Adrenal gland (tissue), 12 donors: ENCODE data around the gene DGLUCY. TPM values are rescaled to one million over a fixed set of nuclear protein-coding genes. Genes with fewer than 3 reads are reported as not detected.

Source experiments
- DNase-seq, 7 donors: peaks; one replicate each; pipeline ENCODE4 v3.0.0-alpha.2; 2019 to 2020
- H3K27ac ChIP-seq, 5 donors: fragments of 200-600 bp; sonication (generic) in 4 of 5; 1 replicate in 3 of 5; 2 replicates in 2 of 5; pipeline versions ENCODE4 v1.5.1 to v1.8.0; 2016 to 2020; ENCODE audit warnings: mild to moderate bottlenecking in 1 of 5
- H3K27me3 ChIP-seq: fragments of 200-600 bp; 2 replicates; pipeline ENCODE4 v1.8.0; 2021
- H3K36me3 ChIP-seq, 2 donors: fragments of 200-600 bp; replicated peaks in 1 of 2; 1 replicate in 1 of 2; 2 replicates in 1 of 2; pipeline versions ENCODE4 v1.5.1 to v1.8.0; 2018 to 2022
- H3K4me1 ChIP-seq, 2 donors: fragments of 200-600 bp; replicated peaks in 1 of 2; 1 replicate in 1 of 2; 2 replicates in 1 of 2; pipeline versions ENCODE4 v1.5.1 to v1.8.0; 2018 to 2021
- H3K4me3 ChIP-seq, 4 donors: fragments of 200-600 bp; sonication (generic) in 3 of 4; one replicate each; pipeline ENCODE4 v1.5.1; 2016 to 2018
- H3K9me3 ChIP-seq, 3 donors: fragments of 200-600 bp; sonication (generic) in 1 of 3; replicated peaks in 1 of 3; 1 replicate in 2 of 3; 2 replicates in 1 of 3; pipeline versions ENCODE4 v1.5.1 to v1.8.0; 2016 to 2021
- CTCF ChIP-seq, 6 experiments: fragments of 450-650 bp in 4 of 6; fragments of 200-600 bp in 2 of 6; sonication (generic) in 1 of 6; IDR thresholded peaks; 1 replicate in 5 of 6; 2 replicates in 1 of 6; pipeline versions ENCODE4 v1.5.1 to v1.8.0; 2016 to 2021; ENCODE audit warnings: antibody characterized with exemption in 6 of 6, mild to moderate bottlenecking in 2 of 6, moderate library complexity in 1 of 6
- POLR2A ChIP-seq, 2 donors: fragments of 450-650 bp; IDR thresholded peaks; one replicate each; pipeline ENCODE4 v1.6.1; 2017; ENCODE audit warnings: antibody characterized with exemption in 2 of 2, mild to moderate bottlenecking in 2 of 2, moderate library complexity in 1 of 2
- WGBS, 4 donors: extraction: QIAGEN DNeasy Blood & Tissue Kit in 2 of 4; methylation state at CpG; one replicate each; pipeline versions ENCODE4 v1.1.5 to v1.1.7; 2013 to 2017; 5-methylcytosine and 5-hydroxymethylcytosine counted together
- intact Hi-C, 2 donors: fragments of 100-400 bp; cut with DNase I; formaldehyde crosslinking; loops; one replicate each; pipeline versions ENCODE4 v1.14.1 to v1.15.0; 2022 to 2023
- polyA plus RNA-seq, 3 donors: library from polyadenylated mRNA; stranded (reverse); fragments of 200-250 nt in 2 of 3; fragments of 350-450 nt in 1 of 3; fragmentation: Illumina TruSeq in 1 of 3; extraction: RNeasy Lipid Tissue Mini Kit (QIAGEN cat#74804) in 1 of 3; gene quantifications; one replicate each; pipeline ENCODE4 v1.2.3, GENCODE V29; 2013 to 2014
- total RNA-seq, 9 donors: library from RNA; depleted of rRNA in 4 of 9; stranded (reverse); fragments of >200 nt in 4 of 9; fragments of 120-200 nt in 1 of 9; fragmentation: NEBNext Ultra II Directional in 1 of 9; extraction: Animal tissue kit (Norgen Biotek cat#: 25700) in 1 of 9; gene quantifications; one replicate each; pipeline versions ENCODE4 v1.1.0 to v1.2.4, GENCODE V29; 2013 to 2023
- donor health status: healthy with polysubstance abuse.
- donor health status: Bipolar disorder and iron deficiency.
- donor health status: DM: yes; HTN: yes; CAD: no.
- donor health status: DM: no; HTN: no; CAD: no.
- donor health status: DM: no; HTN: no; CAD: no.
- donor health status: DM: yes; HTN: yes; CAD: no.

DGLUCY gene
- total and polyA plus RNA-seq, 12 donors = 48.9 to 93.4 (median 70.9) TPM

- Histone ChIP-seq H3K4me3 (peak overlapping the region in 1 of 4 donors; percentile 63), H3K4me1 (peaks cover 23 to 39% of the 10 kb centered on the region in 2 donors)
- peak in 3 of 7 donors; percentile 28 to 59 (median 34) for DNase-seq
These were observed 2.3 kb downstream of the DGLUCY start for GRCh38 chr14:91115986-91116770.

GRCh38 chr14:91116913-91117588 lies 3.2 kb downstream of the DGLUCY start:
- Histone ChIP-seq H3K9me3 (no peaks in the 10 kb centered on the region), H3K36me3 (no peaks in the 10 kb centered on the region), H3K27ac (peak overlapping the region in 1 of 5 donors; percentile 43), H3K4me3 (no peak overlapping the region), H3K27me3 (no peaks in the 10 kb centered on the region), H3K4me1 (peaks cover 23 to 39% of the 10 kb centered on the region in 2 donors)
- DNase-seq = no peak
- intact Hi-C loops = no loop called here
- TF ChIP-seq CTCF (IDR thresholded peaks at IDR 0.05) (no peak), POLR2A (IDR thresholded peaks at IDR 0.05) (no peak)
- 70 to 76% (median 74%) methylated on average over 7 of the region's 7 CpGs for WGBS, 4 donors

More at GRCh38 chr14:91115986-91116770, 2.3 kb downstream of the DGLUCY start:
- H3K27ac ChIP-seq = peak overlapping the region in 2 of 5 donors; percentile 92 to 93
- TF ChIP-seq POLR2A (IDR thresholded peaks at IDR 0.05) (no peak), CTCF (IDR thresholded peaks at IDR 0.05) (no peak)
- 72 to 85% (median 82%) methylated on average over 5 of the region's 5 CpGs for WGBS, 4 donors
- H3K36me3 ChIP-seq = no peaks in the 10 kb centered on the region
- H3K9me3 ChIP-seq = no peaks in the 10 kb centered on the region
- intact Hi-C loops = no loop called here
- H3K27me3 ChIP-seq = no peaks in the 10 kb centered on the region

- Histone ChIP-seq H3K4me3 (no peak overlapping the region), H3K27ac (no peak overlapping the region), H3K9me3 (no peaks in the 10 kb centered on the region), H3K36me3 (no peaks in the 10 kb centered on the region), H3K4me1 (peaks cover 23 to 39% of the 10 kb centered on the region in 2 donors), H3K27me3 (no peaks in the 10 kb centered on the region)
- 95 to 97% (median 96%) methylated on average over 4 to 5 of the region's 5 CpGs for WGBS, 4 donors
- no peak for DNase-seq
- TF ChIP-seq POLR2A (IDR thresholded peaks at IDR 0.05) = no peak
- TF ChIP-seq CTCF (IDR thresholded peaks at IDR 0.05) = no peak
- intact Hi-C loops = no loop called here
These were observed 4.1 kb downstream of the DGLUCY start for GRCh38 chr14:91117960-91118359.

- H3K4me1 ChIP-seq = peaks cover 21 to 33% of the 10 kb centered on the region in 2 donors
- no peaks in the 10 kb centered on the region for H3K9me3 ChIP-seq
- intact Hi-C loops = no loop called here
- TF ChIP-seq CTCF (IDR thresholded peaks at IDR 0.05) (no peak), POLR2A (IDR thresholded peaks at IDR 0.05) (no peak)
- 96 to 100% (median 98%) methylated on average over 2 of the region's 2 CpGs for WGBS, 4 donors
- no peaks in the 10 kb centered on the region for H3K27me3 ChIP-seq
- H3K4me3 ChIP-seq = no peak overlapping the region
- H3K27ac ChIP-seq = no peak overlapping the region
- no peaks in the 10 kb centered on the region for H3K36me3 ChIP-seq
- no peak for DNase-seq
These were observed 4.7 kb downstream of the DGLUCY start for GRCh38 chr14:91118511-91119068.
